GM03348 (cell line): ENCODE measurements around the gene PLXNA2.

Experiments used
- DNase-seq: peaks from one replicate; pipeline ENCODE4 v3.0.0; 2012; ENCODE audit warnings: low spot score

The PLXNA2 gene, protein sequence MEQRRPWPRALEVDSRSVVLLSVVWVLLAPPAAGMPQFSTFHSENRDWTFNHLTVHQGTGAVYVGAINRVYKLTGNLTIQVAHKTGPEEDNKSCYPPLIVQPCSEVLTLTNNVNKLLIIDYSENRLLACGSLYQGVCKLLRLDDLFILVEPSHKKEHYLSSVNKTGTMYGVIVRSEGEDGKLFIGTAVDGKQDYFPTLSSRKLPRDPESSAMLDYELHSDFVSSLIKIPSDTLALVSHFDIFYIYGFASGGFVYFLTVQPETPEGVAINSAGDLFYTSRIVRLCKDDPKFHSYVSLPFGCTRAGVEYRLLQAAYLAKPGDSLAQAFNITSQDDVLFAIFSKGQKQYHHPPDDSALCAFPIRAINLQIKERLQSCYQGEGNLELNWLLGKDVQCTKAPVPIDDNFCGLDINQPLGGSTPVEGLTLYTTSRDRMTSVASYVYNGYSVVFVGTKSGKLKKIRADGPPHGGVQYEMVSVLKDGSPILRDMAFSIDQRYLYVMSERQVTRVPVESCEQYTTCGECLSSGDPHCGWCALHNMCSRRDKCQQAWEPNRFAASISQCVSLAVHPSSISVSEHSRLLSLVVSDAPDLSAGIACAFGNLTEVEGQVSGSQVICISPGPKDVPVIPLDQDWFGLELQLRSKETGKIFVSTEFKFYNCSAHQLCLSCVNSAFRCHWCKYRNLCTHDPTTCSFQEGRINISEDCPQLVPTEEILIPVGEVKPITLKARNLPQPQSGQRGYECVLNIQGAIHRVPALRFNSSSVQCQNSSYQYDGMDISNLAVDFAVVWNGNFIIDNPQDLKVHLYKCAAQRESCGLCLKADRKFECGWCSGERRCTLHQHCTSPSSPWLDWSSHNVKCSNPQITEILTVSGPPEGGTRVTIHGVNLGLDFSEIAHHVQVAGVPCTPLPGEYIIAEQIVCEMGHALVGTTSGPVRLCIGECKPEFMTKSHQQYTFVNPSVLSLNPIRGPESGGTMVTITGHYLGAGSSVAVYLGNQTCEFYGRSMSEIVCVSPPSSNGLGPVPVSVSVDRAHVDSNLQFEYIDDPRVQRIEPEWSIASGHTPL (N-terminal part only)

GRCh38 chr1:208243967-208244916, at the start of gene PLXNA2:
Gene PLXNA2, minus strand, starts transcription at chr1:208244384. Its CDS starts 26,462 bp downstream, at chr1:208217922.
- peak; percentile 90 for DNase-seq

DNA sequence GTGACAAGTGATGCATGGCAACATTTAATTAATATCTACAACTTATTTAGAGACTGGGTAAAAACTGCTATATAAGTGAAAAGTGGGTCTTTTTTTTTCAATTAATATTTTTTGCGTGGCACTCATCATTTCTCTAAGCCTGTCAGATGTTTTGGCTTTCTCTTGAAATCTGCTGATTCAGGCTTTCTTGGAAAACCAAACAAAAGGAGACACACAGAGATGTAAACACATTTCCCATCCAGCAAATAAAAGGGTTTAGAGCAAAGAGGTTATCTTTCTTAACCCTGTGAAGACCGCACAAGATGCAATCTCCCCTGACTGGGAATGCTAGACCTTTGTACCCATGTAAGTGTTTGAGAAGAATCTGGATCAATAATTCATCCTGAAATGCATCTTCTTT, 48.7 kb upstream of the PLXNA2 start:
- no peak for DNase-seq

GRCh38 chr1:208291923-208292711, 47.9 kb upstream of the PLXNA2 start:
- no peak for DNase-seq

DNA sequence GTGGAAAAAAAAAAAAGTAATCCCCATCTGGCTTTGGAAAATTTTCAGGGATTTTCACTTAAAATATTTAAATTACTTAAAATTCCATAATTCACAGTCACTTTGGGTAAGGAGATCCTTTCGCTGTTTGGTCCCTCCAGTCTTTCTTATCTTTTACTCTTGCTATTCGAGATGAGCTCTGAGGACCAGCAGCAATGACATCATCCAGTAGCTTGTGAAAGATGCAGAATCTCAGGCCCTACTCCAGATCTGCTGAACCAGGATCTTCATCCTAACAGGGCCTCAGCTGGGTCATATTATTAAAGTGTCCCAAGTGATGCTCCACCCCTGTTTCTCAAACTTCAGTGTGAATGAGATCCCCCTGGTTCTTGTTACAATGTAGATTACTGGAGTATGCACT, 46.9 kb upstream of the PLXNA2 start:
- no peak for DNase-seq

DNA sequence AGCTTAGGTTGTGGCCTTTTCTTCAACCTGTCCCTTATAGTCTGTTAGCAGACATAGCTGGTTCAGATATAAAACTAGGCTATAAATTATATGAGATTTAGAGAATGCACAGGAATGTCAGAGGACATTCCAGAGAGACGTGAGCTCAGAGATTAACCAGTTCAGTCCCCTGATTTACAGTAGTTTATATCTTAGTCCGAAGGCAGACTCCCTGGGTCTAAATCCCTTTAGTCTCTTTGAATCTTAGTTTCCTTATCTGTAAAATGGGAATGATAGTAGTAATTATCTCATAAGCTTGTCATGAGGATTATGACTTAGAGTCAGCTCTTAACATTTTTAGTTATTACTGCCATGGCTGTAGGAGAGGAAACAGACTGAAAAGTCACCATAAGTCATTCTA, 45.5 kb upstream of the PLXNA2 start:
- no peak for DNase-seq

- DNase-seq, result no peak
These were observed 44.3 kb upstream of the PLXNA2 start for GRCh38 chr1:208288495-208288894.

- DNase-seq, result no peak
These were observed 36.7 kb upstream of the PLXNA2 start for GRCh38 chr1:208280681-208281450.

DNA sequence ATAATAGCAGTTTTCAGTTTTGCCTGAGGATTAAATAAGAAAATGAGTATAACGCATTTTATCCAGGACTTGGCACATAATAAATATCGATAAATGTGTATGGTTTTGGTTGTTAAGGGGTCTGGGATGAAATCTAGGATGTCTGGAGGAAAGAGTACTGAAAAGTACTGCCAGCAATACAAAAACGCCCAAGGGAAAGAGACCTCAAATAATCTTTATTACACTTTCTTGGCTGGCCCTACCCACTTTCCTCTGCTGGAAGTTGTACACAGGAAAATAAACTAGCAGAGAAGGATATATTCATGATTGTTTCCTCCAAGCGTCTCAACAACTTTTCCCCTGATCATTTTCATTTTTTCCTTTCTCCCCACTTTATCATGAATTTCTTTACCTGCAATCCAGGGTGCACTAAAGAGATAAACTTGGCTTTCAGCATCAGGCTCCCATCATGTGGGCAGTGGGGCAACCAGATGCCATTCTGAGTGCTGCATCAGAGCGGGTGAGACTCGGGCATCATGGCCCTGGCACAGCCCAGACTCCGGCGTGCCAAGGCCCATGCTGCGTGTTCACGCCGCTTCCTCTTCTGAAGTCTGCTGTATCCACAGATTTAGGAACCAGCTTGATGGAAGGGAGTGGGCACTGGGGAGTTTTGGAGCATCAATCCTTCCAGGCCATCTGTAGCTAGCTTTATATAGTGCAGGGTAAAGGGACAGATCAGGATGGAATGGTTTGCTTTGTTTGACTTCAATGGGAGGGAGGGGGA, 35.8 kb upstream of the PLXNA2 start:
- DNase-seq, result no peak

- no peak for DNase-seq
These were observed 34.5 kb upstream of the PLXNA2 start for GRCh38 chr1:208278638-208279037.

- no peak for DNase-seq
These were observed 32.7 kb upstream of the PLXNA2 start for GRCh38 chr1:208276757-208277435.

DNA sequence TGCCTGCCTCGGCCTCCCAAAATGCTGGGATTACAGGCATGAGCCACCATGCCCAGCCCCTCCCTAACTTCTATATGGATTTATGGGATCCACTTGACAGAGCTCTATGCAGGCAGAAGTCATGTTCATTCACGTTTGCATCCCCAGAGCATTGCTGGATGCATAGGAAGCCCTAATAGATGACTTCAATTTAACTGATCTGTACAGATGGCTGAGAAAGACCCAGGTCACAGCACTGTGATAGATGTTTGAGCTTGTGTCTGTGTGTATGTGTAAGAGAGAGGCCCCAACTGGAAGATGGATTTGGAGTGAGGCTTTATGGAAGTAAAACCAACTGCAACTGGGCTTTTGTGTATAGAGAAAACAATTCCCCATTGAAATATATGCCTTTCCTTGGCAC, 30.9 kb upstream of the PLXNA2 start:
- no peak for DNase-seq

GRCh38 chr1:208273386-208274017, 29.3 kb upstream of the PLXNA2 start:
- DNase-seq, result no peak

DNA sequence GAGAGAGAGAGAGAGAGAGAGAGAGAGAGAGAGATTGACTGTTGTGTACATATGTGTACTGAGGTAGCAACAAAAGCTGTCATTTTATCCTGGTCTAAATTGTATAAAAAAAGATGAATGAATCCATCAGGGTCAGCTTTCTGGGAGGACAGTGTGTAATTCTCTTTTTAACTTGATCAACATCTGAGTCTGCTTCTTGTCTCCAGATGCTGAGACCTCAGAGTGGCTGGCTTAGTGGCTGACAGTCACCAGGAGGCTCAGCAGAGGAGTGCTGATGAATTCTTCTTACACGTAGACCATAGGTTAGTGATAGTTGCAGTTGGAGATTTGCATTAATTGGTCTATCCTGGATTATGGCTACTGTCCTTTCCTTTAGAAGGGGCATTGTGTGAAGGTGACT, 28.5 kb upstream of the PLXNA2 start:
- no peak for DNase-seq

- DNase-seq, result no peak
These were observed 28.1 kb upstream of the PLXNA2 start for GRCh38 chr1:208272311-208272710.

- no peak for DNase-seq
These were observed 27.1 kb upstream of the PLXNA2 start for GRCh38 chr1:208271236-208271635.

DNA sequence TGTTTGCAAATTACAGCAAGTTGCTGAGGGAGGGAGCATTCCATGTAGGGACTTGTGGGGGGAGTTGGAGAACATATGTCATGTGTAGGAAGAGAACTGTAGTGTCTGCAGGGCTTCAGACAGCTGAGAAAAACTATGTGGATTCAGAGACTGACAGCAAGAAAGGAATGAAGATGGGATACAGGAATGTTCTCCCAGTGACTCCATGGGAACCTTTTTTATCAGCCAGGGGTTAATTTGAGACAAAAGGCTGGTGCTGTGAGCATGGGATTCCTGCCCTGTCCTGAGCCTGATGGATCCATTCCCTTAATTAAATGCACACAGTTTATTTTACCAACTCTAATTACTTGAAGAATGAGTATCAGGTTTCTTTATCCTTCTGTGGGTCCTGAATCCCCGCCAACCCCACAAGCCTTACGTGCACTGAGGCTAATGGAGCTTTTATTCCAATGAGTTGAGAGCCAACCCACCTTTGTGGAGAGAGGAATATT, 26.5 kb upstream of the PLXNA2 start:
- no peak for DNase-seq

DNA sequence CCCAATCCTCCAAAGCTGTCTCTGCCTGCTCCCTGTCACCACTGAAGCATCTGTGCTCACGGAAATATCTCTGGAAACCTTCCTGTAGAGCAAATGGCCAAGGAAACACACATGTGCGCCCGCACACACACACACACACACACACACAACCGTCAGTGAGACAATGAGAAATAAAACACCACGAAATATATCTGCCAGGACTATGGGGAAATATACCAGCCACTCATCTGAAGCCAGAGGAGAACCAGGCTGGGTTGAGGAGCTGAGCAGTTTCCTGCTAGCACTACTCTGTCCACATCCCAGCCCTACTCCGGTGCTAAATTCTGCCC, 25.1 kb upstream of the PLXNA2 start:
- no peak for DNase-seq
